Fibroblast of gingiva (primary cell): Measurements from ENCODE around the gene SYT5.

ENCODE experiments used
- DNase-seq: peaks from one replicate; pipeline ENCODE4 v3.0.0-alpha.2; 2011; ENCODE audit warnings: low read depth

Gene SYT5

GRCh38 chr19:55145232-55145631, 34.9 kb downstream of the SYT5 start:
- no peak for DNase-seq

DNA sequence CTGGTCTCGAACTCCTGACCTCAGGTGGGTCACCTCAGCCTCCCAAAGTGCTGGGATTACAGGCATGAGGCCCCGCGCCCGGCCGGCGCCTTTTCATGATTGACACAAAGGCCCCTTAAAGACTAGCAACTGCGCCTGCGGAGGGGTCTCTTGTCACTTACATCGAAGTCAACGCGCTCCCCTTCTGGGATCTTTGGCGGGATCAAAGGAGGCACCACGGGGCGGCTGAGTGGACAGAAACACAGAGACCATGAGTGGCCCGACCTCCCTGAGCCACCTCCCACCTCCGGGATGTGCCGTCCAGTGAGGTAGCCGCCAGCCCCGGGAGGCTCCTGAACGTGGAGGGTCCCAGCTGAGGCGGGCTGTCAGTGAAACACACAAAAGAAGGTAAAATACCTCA, 38.4 kb downstream of the SYT5 start:
- DNase-seq: no peak

DNA sequence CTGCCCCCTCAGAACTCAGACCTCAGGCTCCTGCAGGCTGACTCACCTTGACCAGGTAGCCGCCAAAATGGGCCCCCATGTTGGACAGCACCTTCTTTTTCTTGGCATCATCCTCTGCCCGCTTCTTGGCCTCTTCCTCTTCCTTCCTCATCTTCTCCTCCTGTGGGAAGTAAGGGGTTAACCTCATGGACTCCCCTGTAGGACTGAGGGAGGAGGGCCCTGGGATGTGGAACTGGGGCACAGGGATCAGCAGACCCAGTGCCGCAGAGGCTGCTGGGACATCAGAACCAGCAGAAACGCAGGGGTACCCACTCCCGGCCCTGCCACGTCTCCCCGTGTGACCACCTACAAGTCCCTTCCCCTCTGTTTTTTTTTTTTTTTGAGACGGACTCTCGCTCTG, 42.2 kb downstream of the SYT5 start:
- no peak for DNase-seq

DNA sequence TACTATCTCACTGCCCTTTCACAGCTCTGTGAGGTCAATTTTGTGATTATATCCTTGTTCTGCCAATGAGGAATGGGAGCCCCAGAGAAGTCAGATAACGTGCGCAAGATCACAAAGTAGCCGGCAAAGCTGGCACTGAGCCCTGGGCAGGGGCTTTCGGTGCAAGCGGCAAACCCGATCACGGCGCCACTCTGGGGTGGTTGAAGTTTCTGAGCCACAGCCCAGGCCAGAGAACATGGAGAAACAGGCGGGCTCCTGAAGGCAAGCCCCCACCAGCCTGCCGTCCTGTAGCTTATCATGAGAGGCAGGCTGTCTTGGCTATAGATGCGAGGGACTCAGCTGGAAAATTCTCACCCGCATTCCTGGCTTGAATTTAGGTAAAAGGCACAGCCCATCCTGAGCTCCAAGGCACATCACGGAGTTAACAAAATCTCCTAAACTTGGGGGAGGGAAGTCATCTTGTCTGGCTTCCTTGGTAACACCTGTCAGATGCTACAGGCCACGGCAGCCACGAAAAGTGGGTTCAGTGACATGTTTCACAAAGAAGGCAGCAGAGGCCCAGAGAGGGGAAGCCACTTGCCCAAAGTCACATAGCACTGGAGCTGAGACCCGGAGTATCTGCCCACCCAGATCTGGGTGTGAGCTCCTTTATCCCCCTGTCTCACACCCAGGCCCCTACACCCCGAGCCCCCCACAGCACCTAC, 43.5 kb downstream of the SYT5 start:
- DNase-seq: no peak

- no peak for DNase-seq
Measured at GRCh38 chr19:55134736-55135135, 45.4 kb downstream of the SYT5 start.

GRCh38 chr19:55133639-55134444, 46.2 kb downstream of the SYT5 start:
- no peak for DNase-seq

GRCh38 chr19:55132453-55133129, 47.5 kb downstream of the SYT5 start:
- no peak for DNase-seq

- DNase-seq: peak; percentile 45
Measured at GRCh38 chr19:55131421-55131820, 48.7 kb downstream of the SYT5 start.
